G401 (cell line): ENCODE results near the gene CEPT1. TPM values are rescaled to one million over a fixed set of nuclear protein-coding genes. Genes with fewer than 3 reads are reported as not detected.
A peak's percentile ranks its signal among the peaks of the same experiment; 100 is the strongest.
"Not testable (repeated sequence)": the region's sequence is repeated elsewhere in the genome, so short reads cannot be mapped to it uniquely, and the experiment has no call there.

Experiments
- DNase-seq: peaks from one replicate; pipeline ENCODE4 v3.0.0-alpha.2; 2015; ENCODE audit warnings: low spot score
- in situ Hi-C: cut with HindIII; loops from 2 replicates; pipeline ENCODE4 v1.10.0; 2016; ENCODE audit warnings: low sequenced_read_pairs, mixed read lengths
- total RNA-seq: library from RNA; depleted of rRNA; stranded (reverse); fragments of >200 nt; shearing (Covaris generic); gene quantifications from 2 replicates; pipeline ENCODE4 v1.2.3, GENCODE V29; 2014; rRNA removed

Gene CEPT1
- total RNA-seq, result 23.4 and 23.8 TPM in 2 replicates

DNA sequence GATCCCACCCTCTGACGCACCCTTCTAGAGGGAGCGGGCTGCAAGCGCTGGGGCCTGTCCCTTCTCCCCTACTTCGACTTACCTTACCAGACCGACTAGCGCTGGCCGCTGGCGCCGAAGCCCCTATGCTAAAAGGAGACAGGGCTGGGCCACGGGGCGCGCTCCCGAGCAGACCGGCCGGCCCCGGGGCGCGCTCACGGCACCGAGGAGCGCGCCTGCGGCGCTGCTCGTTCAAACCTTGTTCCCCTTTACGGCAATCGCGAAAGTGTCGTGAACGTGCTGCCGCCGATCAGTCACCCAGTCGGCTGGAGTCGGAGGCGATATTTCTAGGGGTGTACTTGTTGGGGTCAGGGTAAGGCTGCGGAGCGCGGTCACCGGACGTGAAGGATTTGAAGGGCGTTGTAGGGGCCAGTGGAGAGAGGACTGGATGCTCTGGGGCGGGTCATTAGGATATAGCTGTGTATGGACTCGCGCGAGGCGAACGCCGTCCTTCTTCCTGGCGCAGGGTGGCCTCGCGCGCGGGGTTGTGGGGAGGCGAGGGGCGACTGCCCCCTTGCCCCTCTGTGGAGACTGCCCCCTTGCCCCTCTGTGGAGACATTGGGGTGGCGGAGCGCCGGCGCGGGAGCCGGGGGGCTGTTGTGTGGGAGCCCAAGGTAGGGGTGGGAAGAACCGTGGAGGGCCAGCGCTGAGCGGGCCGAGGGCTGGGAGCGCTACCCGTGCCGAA, at the start of gene CEPT1, which contains the start of gene DRAM2:
TSS of gene CEPT1 (plus strand) at position 268 of the 724 bp plus-strand sequence. CDS start 7,492 bp downstream, outside the sequence.
TSS of gene DRAM2 (minus strand) at position 138 of the 724 bp plus-strand sequence. CDS start 8,539 bp downstream, outside the sequence.
- DNase-seq, result peak; percentile 93
- in situ Hi-C loops, result no loop called here

DNA sequence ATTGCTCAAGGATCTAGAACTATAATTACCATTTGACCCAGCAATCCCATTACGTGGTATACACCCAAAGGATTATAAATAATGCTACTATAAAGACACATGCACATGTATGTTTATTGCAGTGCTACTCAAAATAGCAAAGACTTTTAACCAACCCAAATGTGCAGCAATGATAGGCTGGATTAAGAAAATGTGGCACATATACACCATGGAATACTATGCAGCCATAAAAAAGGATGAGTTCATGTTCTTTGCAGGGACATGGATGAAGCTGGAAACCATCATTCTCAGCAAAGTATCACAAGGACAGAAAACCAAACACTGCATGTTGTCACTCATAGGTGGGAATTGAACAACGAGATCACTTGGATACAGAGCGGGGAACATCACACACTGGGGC, 44.6 kb upstream of the CEPT1 start:
- in situ Hi-C loops, DNase-seq: not testable (repeated sequence)

DNA sequence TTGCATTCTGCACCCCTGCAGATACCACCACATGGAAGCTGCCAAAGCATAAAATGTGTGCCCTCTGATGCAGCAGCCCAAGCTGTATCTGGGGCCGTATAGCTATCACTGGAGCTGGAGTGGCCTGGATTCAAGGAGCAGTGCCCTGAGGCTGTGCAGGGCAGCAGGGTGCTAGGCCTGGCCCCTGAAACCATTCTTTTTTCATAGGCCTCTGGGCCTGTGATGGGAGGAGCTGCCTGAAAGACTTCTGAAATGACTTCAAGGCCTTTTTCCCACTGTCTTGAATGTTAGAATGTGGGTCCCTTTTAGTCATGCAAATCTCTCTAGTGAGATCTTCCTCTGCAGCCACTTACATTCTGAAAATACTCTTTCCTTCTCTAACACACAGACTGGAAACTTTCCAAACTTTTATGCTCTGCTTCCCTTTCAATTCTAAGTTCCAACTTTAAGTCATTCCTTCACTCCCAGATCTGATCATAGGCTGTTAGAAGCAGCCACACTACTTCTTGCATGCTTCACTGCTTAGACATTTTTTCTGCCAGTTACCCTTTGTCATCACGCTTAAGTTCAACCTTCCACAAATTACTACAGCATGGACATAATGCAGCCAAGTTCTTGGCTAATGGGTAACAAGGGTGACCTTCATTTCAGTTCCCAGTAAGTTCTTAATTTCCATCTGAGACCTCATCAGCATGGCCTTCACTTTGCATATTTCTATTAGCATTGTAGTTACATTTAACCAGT, 42.5 kb upstream of the CEPT1 start:
- no peak for DNase-seq
- in situ Hi-C loops, result no loop called here

DNA sequence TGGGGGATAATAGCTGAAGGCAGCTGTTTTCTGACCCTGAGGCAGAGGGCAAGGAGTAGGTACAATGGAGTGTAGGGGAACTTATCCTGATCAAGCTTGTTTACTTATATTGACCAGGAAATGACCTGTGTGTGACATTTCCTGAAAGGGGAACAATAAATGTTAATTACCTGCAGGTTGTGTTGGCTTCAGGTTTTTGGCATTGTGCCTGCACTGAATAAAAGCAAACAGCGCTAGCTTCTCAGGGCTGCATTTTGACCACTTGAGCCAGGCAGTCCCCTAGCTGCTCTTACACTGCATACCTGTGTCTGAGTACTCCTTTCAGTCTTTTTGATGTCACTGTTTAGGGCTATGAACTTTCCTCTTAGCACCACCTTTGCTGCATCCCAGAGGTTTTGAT, 40.7 kb upstream of the CEPT1 start:
- in situ Hi-C loops, result no loop called here
- DNase-seq, result no peak

DNA sequence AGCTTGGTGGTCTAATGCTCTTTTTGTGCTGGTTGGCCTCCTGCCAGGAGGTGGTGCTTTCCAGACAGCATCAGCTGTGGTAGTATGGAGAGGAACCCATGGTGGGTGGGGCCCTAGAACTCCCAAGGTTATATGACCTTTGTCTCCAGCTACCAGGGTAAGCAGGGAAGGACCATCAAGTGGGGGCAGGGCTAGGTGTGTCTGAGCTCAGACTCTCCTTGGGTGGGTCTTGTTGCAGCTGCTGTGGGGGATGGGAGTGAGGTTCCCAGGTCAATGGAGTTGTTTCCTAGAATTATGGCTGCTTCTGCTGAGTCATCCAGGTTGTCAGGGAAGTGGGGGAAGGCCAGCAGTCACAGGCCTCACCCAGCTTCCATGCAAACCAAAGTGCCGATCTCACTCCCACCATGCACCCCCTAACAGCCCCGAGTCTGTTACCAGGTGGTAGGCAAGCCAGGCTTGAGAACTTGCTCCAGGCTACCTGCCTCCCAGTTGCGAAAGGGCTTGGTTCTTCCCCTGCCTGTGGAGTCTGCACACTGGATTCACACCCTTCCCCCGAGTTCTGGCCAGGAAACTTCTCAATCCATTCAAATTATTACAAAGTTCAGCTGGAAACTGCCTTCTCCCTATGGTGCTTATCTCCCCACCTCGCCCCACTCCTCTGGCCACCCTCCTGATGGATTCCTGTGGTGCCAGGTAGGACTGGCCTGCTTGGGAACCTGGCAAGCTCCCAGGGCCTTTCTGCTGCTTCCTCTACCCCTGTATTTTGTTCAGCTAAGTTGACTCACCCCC, 38.0 kb upstream of the CEPT1 start:
- in situ Hi-C loops, result no loop called here

DNA sequence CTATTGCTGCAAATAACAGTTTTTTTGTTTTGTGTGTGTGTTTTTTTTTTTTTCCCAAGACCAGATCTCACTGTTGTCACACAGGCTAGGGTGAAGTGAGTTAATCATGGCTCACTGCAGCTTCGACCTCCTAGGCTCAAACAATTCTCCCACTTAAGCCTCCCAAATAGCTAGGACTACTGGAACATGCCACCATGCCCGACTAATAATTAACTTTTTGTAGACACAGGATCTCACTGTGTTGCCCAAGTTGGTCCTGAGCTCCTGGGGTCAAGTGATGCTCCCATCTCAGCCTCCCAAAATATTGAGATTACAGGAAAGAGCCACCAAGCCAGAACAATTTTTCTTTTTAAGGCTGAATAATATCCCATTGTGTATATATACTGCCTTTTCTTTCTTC, 35.0 kb upstream of the CEPT1 start:
- in situ Hi-C loops, result no loop called here
- no peak for DNase-seq

More for the DNA sequence above, 38.0 kb upstream of the CEPT1 start:
- no peak for DNase-seq

DNA sequence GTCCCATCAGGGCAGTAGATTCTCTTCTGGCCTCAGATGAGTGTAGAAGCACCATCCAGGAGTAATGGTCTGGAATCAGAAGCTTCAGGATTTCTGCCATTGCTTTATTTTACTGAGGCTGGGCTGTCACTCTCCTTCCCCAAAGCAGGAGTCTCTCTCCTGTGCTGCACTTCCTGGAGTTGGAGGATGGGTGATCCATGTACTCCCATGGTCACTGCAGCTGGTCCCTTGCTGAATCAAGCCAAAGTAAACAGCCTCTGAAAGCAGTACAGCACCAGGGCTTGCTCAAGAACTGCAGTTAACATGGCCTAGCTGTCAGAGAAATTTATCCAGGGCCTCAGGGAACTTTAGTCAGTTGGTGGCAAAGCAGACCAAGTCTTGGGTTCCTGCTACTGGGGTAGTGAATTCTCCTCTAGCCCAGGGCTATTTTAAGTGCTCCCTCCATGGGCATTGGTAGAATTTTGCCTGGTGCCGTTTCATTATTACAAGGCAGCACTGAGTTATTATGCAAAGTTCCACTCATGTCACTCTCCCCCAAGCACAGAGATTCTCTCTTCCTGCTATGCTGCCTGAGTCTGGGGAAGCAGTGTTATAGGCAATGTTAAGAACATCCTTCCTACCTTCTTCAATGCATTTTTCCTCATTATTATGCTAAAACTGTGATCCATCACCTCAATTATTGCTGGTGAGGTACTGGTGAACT, 29.7 kb upstream of the CEPT1 start:
- in situ Hi-C loops, result no loop called here

DNA sequence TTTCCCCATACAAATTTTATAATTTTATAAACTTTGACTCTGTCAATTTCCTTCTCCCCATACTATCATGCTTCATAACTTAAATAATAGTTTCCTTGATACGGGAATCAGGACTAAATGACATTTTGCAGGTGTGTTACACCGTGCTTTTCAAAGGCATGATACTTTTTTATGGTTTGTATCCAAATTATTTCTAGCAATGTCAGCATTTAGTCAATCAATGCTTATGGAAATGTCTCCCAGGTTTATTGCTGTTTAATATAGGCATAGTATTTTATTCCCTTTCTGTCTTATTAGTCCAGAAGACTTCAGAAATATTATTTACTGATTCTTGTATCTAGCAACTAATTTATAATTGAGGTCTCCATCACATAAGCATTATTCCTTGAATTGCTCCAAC, 23.5 kb upstream of the CEPT1 start:
- DNase-seq, result no peak
- in situ Hi-C loops, result no loop called here

More for the DNA sequence above, 29.7 kb upstream of the CEPT1 start:
- no peak for DNase-seq

DNA sequence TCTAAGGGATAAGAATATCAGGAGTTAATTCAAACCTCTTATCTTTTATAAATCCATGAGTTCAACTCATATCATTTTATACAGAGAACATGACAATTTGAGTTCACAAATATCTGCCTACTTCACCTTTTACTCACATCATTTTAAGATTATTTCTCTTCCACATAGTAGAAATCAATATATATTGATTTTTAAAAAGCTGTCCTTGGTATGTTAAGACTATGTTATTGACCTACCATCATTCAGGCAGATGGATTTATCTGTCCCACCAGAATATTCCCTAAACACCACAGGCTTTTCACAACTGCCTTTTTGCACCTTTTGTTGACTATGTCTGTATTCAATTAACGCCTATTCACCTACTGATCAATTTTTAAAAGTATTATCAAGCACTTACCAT, 13.7 kb upstream of the CEPT1 start:
- in situ Hi-C loops, result no loop called here
- DNase-seq, result no peak

DNA sequence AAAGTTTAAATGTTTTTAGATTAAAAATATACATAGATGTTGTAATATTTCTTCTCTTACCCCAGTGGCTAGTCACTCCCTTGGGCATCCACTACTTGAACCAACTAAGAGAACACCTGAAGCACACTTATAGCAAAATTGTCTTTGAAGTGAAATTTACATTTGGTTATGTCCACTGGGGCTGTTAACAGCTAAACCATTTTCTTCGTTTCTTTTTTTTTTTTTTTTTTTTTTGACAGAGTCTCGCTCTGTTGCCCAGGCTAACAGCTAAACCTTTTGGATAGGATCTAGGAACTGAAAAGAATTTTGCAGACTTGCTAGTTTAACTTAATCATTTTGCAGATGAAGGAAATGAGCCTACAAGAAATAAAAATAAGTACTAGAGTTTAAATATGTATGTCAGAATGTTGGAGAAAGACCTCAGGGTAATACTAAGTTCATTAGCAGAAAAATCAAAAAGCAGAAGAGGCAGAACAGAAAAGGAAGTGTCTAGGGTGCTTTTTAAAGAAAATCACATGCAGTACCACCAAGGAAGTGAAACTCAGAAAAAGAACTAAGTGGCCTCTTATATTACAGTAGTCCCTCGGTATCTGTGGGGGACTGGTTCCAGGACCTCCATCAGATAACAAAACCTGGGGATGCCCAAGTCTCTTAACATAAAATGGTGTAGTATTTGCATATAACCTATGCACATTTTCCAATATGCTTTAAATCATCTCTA, 11.9 kb upstream of the CEPT1 start:
- no peak for DNase-seq
- in situ Hi-C loops, result no loop called here

DNA sequence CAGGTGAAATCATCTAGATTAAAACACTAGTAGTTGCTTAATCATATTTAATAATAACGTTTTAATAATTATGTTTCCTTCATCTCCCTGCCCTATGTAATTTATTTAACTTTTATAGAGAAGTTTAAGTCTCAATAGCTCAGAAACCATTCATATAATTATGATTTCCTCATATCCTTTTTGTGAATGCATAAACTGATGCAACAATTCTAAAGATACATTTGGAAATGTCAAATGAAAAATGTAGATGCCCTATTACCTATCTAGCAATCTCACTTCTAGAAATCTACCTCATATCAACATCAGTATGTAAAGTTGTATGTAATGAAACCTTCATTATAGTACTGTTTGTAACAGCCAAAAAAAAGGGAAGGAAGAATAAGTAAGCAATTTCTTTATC, 10.6 kb upstream of the CEPT1 start:
- in situ Hi-C loops, result no loop called here
- no peak for DNase-seq

DNA sequence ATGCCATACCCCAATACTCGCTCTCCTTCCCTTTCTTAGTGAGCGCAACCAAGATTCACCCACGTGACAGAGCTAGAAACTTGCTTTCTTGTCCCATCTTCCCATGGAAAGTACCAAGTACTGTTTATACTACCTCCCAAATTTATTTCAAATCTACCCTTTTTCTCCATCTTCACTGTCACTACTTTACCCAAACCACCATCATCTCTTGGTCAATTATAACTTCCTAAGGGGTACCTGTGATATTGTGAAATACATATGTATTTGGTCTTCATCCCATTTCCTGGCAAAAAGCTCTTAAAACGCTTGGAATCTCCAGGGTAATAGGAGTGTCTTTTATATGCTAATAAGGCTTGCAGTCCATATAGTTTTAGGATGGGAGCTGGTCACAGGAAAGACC, 8.3 kb upstream of the CEPT1 start:
- DNase-seq, result no peak
- in situ Hi-C loops, result no loop called here

DNA sequence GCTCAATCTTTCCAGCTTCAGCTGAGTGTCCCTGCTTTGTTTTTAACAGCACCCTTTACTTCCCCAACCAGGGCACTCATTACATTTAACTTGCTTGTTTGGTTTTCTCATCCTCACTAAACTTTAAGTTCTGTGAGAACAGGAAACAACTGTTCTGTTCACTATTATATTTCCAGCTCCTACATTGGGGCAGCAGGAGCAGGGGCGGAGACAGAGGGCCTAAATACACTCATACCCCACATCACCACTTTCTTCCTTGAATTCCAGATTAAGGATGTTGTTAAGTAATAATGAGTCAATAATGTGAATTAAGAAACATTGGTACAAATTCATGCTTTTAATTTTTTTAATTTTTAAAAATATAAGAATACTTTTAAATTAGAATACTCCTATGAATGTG, 6.2 kb upstream of the CEPT1 start:
- in situ Hi-C loops, result no loop called here
- no peak for DNase-seq

DNA sequence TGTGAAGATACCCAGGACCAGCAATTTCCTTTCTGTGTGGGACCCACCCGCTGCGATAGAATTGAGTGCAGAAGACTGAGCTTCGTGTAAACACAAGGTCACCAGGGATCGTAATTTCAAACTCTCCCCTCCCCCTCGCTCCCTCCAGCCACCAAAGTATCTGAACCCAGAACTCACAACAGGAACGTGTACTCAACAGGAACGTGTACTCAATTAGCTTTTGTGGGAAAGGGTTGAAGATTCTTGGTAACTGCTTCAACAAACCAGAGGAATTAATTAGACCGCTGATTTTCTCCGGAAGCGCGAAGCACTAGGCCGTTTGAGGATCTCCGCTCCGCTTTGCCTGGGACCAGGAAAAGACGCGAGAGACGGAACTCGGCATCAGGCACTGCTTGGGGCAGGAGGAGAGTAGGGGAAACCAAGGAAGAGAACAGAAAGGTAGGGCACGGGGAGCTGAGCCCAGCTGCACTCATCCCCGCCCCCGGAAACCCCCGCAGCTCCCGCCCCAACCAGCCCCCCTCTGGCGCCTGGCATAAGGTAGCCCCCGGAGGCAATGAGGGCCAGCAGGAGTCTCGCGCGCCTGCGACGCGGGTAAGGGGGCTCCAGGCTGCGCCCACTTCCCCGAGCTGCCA, 583 bp upstream of the CEPT1 start:
- peak; percentile 78 for DNase-seq
- in situ Hi-C loops, result no loop called here

DNA sequence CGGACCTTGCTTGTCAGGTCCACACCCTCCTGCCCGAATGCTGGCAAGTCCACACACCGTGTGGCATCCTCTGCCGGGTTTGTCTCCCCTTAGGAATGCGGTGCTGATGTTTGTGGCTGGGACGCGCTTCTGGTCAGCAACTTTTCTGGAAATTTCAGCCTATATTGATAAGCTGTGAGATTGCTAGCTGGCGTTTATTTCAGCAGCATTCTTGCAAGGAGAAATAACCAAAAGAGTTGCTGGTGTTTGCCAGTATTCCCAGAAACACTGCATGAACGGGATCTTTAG, 601 bp downstream of the CEPT1 start:
- peak; percentile 62 for DNase-seq
- in situ Hi-C loops, result no loop called here

DNA sequence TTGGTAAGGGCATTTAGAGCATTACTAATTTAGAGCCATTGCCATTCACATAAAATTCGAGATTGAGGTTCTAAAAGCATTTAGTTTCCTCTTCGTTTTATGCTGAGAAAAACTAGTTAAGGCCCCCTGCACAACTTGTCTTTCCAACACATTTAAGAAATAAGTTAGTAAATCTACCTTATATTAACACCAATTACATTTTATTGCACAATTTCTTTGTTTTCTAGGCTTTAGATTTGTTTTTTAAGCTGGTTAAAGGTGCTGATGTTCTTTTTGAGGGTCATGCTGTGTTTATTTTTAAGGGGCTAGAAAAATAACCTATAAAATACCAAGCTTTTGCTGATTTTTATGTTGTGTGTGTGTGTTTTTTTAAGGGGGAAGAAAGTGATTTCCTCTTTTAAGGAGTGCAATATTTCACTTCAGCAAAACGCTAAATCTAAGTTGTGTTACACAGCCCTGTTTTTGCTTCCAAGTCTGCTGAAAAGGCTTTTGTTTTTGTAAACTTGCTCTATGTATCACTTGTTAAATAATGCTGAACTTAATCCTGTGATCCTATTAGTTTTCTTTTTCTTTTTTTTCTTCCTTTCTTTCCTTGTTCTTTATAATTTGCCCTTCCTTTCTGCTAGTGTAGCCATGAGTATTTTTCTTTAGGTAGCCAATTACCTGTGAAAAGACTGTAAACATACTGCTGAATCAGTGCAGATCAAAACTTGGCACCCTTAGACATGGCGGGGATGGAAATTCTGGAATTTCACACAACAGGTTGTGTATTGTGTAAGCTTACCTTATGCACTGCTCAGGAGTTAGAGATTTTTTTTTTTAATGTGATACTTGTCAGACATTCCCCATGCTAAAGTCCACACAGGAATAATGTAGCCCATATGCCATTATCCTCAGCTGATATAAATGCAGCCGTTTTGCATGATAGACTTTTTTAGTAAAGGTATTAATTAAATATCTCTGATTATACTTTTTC, 1.5 kb downstream of the CEPT1 start:
- in situ Hi-C loops, result no loop called here
- DNase-seq, result no peak

DNA sequence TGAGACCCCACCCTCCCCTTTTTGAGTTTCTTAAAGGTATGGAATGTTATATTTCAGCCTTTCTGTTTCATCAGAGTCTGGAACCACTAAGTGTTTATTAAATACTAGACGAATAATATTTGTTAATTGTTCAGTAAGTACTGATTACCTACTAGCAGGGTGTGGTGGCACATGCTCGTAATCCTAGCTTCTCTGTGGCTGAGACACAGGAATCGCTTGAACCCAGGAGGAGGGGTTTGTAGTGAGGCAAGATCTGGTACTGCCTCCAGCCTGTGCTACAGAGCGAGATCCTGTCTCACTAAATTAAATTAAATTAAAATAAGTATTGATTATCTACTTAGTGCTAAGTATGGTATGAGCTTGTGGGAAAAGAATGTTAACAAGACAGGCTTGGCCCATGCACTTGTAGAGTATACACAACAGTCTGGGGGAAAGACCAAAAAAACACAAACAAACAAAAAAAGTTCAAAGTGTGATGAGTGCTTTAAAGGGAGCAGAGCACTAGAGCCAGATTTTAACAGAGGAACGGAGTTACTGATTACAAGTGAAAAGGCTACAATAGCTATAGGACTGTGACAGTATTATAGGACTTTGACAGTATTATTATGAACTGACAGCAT, 2.4 kb downstream of the CEPT1 start:
- DNase-seq, result no peak
- in situ Hi-C loops, result no loop called here
